K562 (cell line): ENCODE results near the gene CCT5. TPM values are rescaled to one million over a fixed set of nuclear protein-coding genes. Genes with fewer than 3 reads are reported as not detected.

Experiments
- ATF1 ChIP-seq, 2 experiments: fragments of 450-650 bp in 1 of 2; IDR thresholded peaks; 2 replicates each; pipeline ENCODE4 v1.6.1; 2016; ENCODE audit warnings: missing compliant biosample characterization in 1 of 2, missing genetic modification characterization in 1 of 2
- CBX8 ChIP-seq: fragments of 200-600 bp; sonication (generic); IDR thresholded peaks from 2 replicates; pipeline ENCODE4 v1.6.1; 2012; ENCODE audit warnings: borderline replicate concordance, mixed run types, low read depth, mild to moderate bottlenecking, moderate library complexity, mixed read lengths, low read length, control low read depth, inconsistent platforms; ENCODE audit not compliant: poor library complexity, severe bottlenecking; ENCODE audit errors: extremely low read depth
- CTCF ChIP-seq, 3 experiments: IDR thresholded peaks in 2 of 3; conservative IDR thresholded peaks in 1 of 3; 2 replicates each; pipeline ENCODE4 v1.5.1; 2011 to 2012; ENCODE audit warnings: low read length in 3 of 3, mild to moderate bottlenecking in 3 of 3, control low read depth in 2 of 3, improper control_type of control experiment in 1 of 3, inconsistent platforms in 1 of 3, low read depth in 1 of 3, mixed read lengths in 1 of 3, moderate library complexity in 1 of 3; ENCODE audit not compliant: insufficient read depth in 2 of 3
- ERF ChIP-seq: fragments of 450-650 bp; formaldehyde crosslinking; IDR thresholded peaks from 2 replicates; pipeline ENCODE4 v1.4.0; 2020; ENCODE audit warnings: mild to moderate bottlenecking, mixed read lengths
- ETV6 ChIP-seq, 3 experiments: fragments of 150-350 bp in 1 of 3; sonication (generic) in 1 of 3; formaldehyde crosslinking in 1 of 3; IDR thresholded peaks; 2 replicates each; pipeline versions ENCODE4 v1.6.1 to v1.8.0; 2014 to 2022; ENCODE audit warnings: borderline replicate concordance in 2 of 3, low read depth in 2 of 3, antibody characterized with exemption in 1 of 3, low read length in 1 of 3, mild to moderate bottlenecking in 1 of 3, missing genetic modification reagents in 1 of 3
- HNRNPL ChIP-seq: fragments of 200-400 bp; formaldehyde crosslinking; IDR thresholded peaks from 2 replicates; pipeline ENCODE4 v1.6.1; 2017; ENCODE audit warnings: low read depth, mild to moderate bottlenecking, low read length
- KHSRP ChIP-seq: fragments of 450-650 bp; IDR thresholded peaks from 2 replicates; pipeline ENCODE4 v1.6.1; 2017
- PHB2 ChIP-seq: fragments of 450-650 bp; IDR thresholded peaks from 2 replicates; pipeline ENCODE4 v1.6.1; 2017; ENCODE audit warnings: low read depth
- POLR2H ChIP-seq: IDR thresholded peaks from 2 replicates; pipeline ENCODE4 v1.6.1; 2016; ENCODE audit warnings: missing genetic modification characterization, low read depth, mild to moderate bottlenecking, control low read depth, missing compliant biosample characterization, moderate library complexity
- SNIP1 ChIP-seq: fragments of 450-650 bp; IDR thresholded peaks from 2 replicates; pipeline ENCODE4 v1.7.1; 2017; ENCODE audit warnings: low read depth, mild to moderate bottlenecking
- ZNF316 ChIP-seq: fragments of 450-650 bp; IDR thresholded peaks from 2 replicates; pipeline ENCODE4 v1.6.1; 2016
- ZNF318 ChIP-seq, 2 experiments: fragments of 450-650 bp; IDR thresholded peaks; 2 replicates each; pipeline ENCODE4 v1.6.1; 2016; ENCODE audit warnings: mild to moderate bottlenecking in 2 of 2, borderline replicate concordance in 1 of 2, low read depth in 1 of 2, moderate library complexity in 1 of 2
- ZNF561 ChIP-seq: fragments of 450-650 bp; formaldehyde crosslinking; conservative IDR thresholded peaks from 2 replicates; pipeline ENCODE4 v1.4.0; 2020; ENCODE audit warnings: mild to moderate bottlenecking, moderate library complexity
- ZNF589 ChIP-seq: fragments of 200-800 bp; sonication (Bioruptor generic); IDR thresholded peaks from 2 replicates; pipeline ENCODE4 v1.6.1; 2016; ENCODE audit warnings: low read depth, missing genetic modification characterization, missing compliant biosample characterization
- ZNF668 ChIP-seq: fragments of 250-450 bp; sonication (Bioruptor Pico); IDR thresholded peaks from 2 replicates; pipeline ENCODE4 v1.8.0; 2022; ENCODE audit warnings: mild to moderate bottlenecking, inconsistent platforms
- ZNF717 ChIP-seq: fragments of 250-450 bp; sonication (Bioruptor Pico); IDR thresholded peaks from 2 replicates; pipeline ENCODE4 v1.5.0; 2021
- polyA plus RNA-seq, 8 experiments: library from polyadenylated mRNA; depleted of rRNA in 4 of 8; stranded (reverse) in 5 of 8; unstranded in 3 of 8; fragments of >200 nt; fragmentation: Nextera tagmentation in 2 of 8; fragmentation: Illumina TruSeq in 1 of 8; extraction: Ambion mirVana in 2 of 8; extraction: Trizol in 1 of 8; gene quantifications; 2 replicates each; pipeline versions ENCODE4 v1.2.1 to v1.2.3, GENCODE V29; 2011 to 2014; ENCODE audit warnings: inconsistent platforms in 1 of 8, missing spikeins in 1 of 8
- total RNA-seq, 7 experiments: library from RNA; depleted of rRNA in 6 of 7; stranded (reverse); fragments of >200 nt in 6 of 7; fragmentation: Illumina TruSeq in 2 of 7; extraction: Trizol in 2 of 7; gene quantifications; 2 replicates each; pipeline versions ENCODE4 v1.2.1 to v1.2.3, GENCODE V29; 2011 to 2021; ENCODE audit warnings: low replicate concordance in 1 of 7
- TF ChIP-seq, protein P1 (sequence below): fragments of 250-450 bp; sonication (Bioruptor Pico); IDR thresholded peaks from 2 replicates; pipeline ENCODE4 v1.4.0; 2020

Gene CCT5
- total and polyA plus RNA-seq, 9 of the 15 experiments (the other 6 are each of a cell fraction or from before 2014, with no cell fraction given): 782 to 1,606 (median 1,153) TPM

DNA sequence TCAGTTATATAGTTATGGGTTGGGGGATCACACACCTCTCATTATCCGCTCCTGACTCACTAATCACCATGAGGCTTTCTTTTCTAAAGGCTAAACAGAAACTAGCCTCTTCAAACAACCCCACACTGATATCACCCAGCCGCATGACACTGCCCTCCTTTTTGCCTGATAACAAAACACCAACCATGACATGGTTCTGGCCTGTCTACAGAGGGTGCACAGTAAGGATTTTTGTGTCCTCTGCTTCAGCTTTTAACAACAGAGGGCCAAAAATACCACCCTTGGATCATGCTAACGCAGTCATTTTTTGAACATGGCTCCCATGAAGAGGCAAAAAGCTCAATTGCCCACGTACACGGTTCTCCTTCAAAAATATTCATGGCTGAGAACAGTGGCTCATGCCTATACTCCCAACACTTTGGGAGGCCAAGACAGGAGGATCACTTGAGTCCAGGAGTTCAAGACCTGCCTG is 53.7 kb downstream of the CCT5 start (continued):
- TF ChIP-seq ZNF589 (CRISPR knock-in tag) (peak; percentile 90), ZNF318 (IDR thresholded peaks at IDR 0.05; ENCODE audit: borderline replicate concordance in 1 of 2, low read depth in 1 of 2) (no peak; a peak in 1 of 4 replicates), ZNF668 (peak; percentile 88), ZNF316 (peak; percentile 89), CTCF (IDR thresholded peaks at IDR 0.05 in 2 of 3, conservative IDR thresholded peaks at IDR 0.05 in 1 of 3; ENCODE audit: insufficient read depth in 2 of 3, low read depth in 1 of 3, low read length in 3 of 3) (no peak), ETV6 (IDR thresholded peaks at IDR 0.05; ENCODE audit: borderline replicate concordance in 1 of 2, low read depth in 2 of 2, low read length in 1 of 2) (no peak), ETV6 (CRISPR knock-in tag; IDR thresholded peaks at IDR 0.05; ENCODE audit: borderline replicate concordance) (no peak), CBX8 (no peak), KHSRP (no peak), HNRNPL (no peak), PHB2 (no peak; the same call in 1 of the 2 replicates), ZNF717 (CRISPR knock-in tag) (no peak), ERF (CRISPR knock-in tag) (peak; percentile 95), ATF1 (CRISPR knock-in tag; IDR thresholded peaks at IDR 0.05) (no peak), ATF1 (tag; IDR thresholded peaks at IDR 0.05) (peak; percentile 81), POLR2H (tag) (no peak), ZNF561 (0 out of 2 replicates have a peak, but pooled peaks have one; percentile 55), SNIP1 (no peak)
- TF ChIP-seq, protein P1, sequence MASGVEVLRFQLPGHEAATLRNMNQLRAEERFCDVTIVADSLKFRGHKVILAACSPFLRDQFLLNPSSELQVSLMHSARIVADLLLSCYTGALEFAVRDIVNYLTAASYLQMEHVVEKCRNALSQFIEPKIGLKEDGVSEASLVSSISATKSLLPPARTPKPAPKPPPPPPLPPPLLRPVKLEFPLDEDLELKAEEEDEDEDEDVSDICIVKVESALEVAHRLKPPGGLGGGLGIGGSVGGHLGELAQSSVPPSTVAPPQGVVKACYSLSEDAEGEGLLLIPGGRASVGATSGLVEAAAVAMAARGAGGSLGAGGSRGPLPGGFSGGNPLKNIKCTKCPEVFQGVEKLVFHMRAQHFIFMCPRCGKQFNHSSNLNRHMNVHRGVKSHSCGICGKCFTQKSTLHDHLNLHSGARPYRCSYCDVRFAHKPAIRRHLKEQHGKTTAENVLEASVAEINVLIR (CRISPR knock-in tag): peak; percentile 75
